ENCODE data around the gene RNF34. TPM values are rescaled to one million over a fixed set of nuclear protein-coding genes. Genes with fewer than 3 reads are reported as not detected.

Gene RNF34
- total RNA-seq, 1 experiment from 2014 or later: 43.7 TPM

- ChIA-PET POLR2A (ENCODE audit: unreplicated experiment) (no interaction called here), CTCF (no interaction called here)
- H3K4me3 ChIP-seq: no peak overlapping the region
- no peaks in the 10 kb centered on the region for H3K9me3 ChIP-seq (ENCODE audit: insufficient read depth, low read depth)
- peaks cover 21% of the 10 kb centered on the region for H3K4me1 ChIP-seq (replicated peaks; ENCODE audit: insufficient read depth)
- H3K27me3 ChIP-seq (ENCODE audit: insufficient read depth, low read depth): no peaks in the 10 kb centered on the region
- DNase-seq: no peak
- no peak for TF ChIP-seq EZH2 (IDR thresholded peaks at IDR 0.05; ENCODE audit: low read depth)
- no peak for TF ChIP-seq CTCF (conservative IDR thresholded peaks at IDR 0.05)
- peaks cover 16% of the 10 kb centered on the region; the same call in 1 of the 2 replicates for H3F3A ChIP-seq (ENCODE audit: insufficient read depth, low read depth)
- H3K4me2 ChIP-seq: no peak overlapping the region
- H3K9me2 ChIP-seq (ENCODE audit: insufficient read depth): no peaks in the 10 kb centered on the region
- H4K20me1 ChIP-seq (ENCODE audit: insufficient read depth): no peaks in the 10 kb centered on the region; the same call in 1 of the 2 replicates
- intact Hi-C loops (cut with micrococcal nuclease; ENCODE audit: unreplicated experiment): no loop called here
- H3K27ac ChIP-seq: no peak overlapping the region
- peaks cover 9% of the 10 kb centered on the region; the same call in 1 of the 2 replicates for H3K79me2 ChIP-seq (ENCODE audit: low read depth)
- no peaks in the 10 kb centered on the region for H3K36me3 ChIP-seq (ENCODE audit: low read depth)
- BruUV-seq (replicated peaks): no TSS peak
- H2AFZ ChIP-seq: no peak overlapping the region
Observed at GRCh38 chr12:121455766-121456420, 56.0 kb downstream of the RNF34 start.

GRCh38 chr12:121456551-121456950, 56.6 kb downstream of the RNF34 start:
- no TSS peak for BruUV-seq (replicated peaks)
- Histone ChIP-seq H2AFZ (no peak overlapping the region), H3F3A (ENCODE audit: insufficient read depth, low read depth) (peaks cover 13% of the 10 kb centered on the region; the same call in 1 of the 2 replicates), H3K27me3 (ENCODE audit: insufficient read depth, low read depth) (no peaks in the 10 kb centered on the region), H3K27ac (no peak overlapping the region), H3K9me3 (ENCODE audit: insufficient read depth, low read depth) (no peaks in the 10 kb centered on the region), H3K9me2 (ENCODE audit: insufficient read depth) (no peaks in the 10 kb centered on the region), H3K4me2 (no peak overlapping the region), H3K4me3 (no peak overlapping the region), H3K36me3 (ENCODE audit: low read depth) (no peaks in the 10 kb centered on the region), H4K20me1 (ENCODE audit: insufficient read depth) (no peaks in the 10 kb centered on the region; the same call in 1 of the 2 replicates), H3K4me1 (replicated peaks; ENCODE audit: insufficient read depth) (peaks cover 18% of the 10 kb centered on the region), H3K79me2 (ENCODE audit: low read depth) (peaks cover 9% of the 10 kb centered on the region; the same call in 1 of the 2 replicates)
- ChIA-PET POLR2A (ENCODE audit: unreplicated experiment) (no interaction called here), CTCF (interaction anchor here (0.8 kb wide), 1 partner anchor 13 kb away, joined by 4 read pairs; no protein-coding TSS in a partner anchor)
- no peak for DNase-seq
- intact Hi-C loops (cut with micrococcal nuclease; ENCODE audit: unreplicated experiment): no loop called here
- TF ChIP-seq EZH2 (IDR thresholded peaks at IDR 0.05; ENCODE audit: low read depth) (no peak), CTCF (conservative IDR thresholded peaks at IDR 0.05) (no peak)

GRCh38 chr12:121461048-121461447, 61.1 kb downstream of the RNF34 start:
- Histone ChIP-seq H3K4me2 (no peak overlapping the region), H3K9me2 (ENCODE audit: insufficient read depth) (no peaks in the 10 kb centered on the region), H3K9me3 (ENCODE audit: insufficient read depth, low read depth) (no peaks in the 10 kb centered on the region), H3K4me1 (replicated peaks; ENCODE audit: insufficient read depth) (peaks cover 8% of the 10 kb centered on the region), H4K20me1 (ENCODE audit: insufficient read depth) (peaks cover 12% of the 10 kb centered on the region), H3K27ac (no peak overlapping the region), H3K27me3 (ENCODE audit: insufficient read depth, low read depth) (no peaks in the 10 kb centered on the region), H3K36me3 (ENCODE audit: low read depth) (no peaks in the 10 kb centered on the region), H3F3A (ENCODE audit: insufficient read depth, low read depth) (no peaks in the 10 kb centered on the region), H3K4me3 (no peak overlapping the region), H2AFZ (no peak overlapping the region), H3K79me2 (ENCODE audit: low read depth) (peaks cover 37% of the 10 kb centered on the region)
- no peak for DNase-seq
- BruUV-seq (replicated peaks): no TSS peak
- intact Hi-C loops (cut with micrococcal nuclease; ENCODE audit: unreplicated experiment): no loop called here
- ChIA-PET POLR2A (ENCODE audit: unreplicated experiment) (no interaction called here), CTCF (interaction anchor here (0.9 kb wide), 1 partner anchor 18 kb away, joined by 4 read pairs; no protein-coding TSS in a partner anchor)
- TF ChIP-seq CTCF (conservative IDR thresholded peaks at IDR 0.05) (no peak), EZH2 (IDR thresholded peaks at IDR 0.05; ENCODE audit: low read depth) (no peak)
